OCI-LY3 (cell line): Measurements from ENCODE around the gene KDM2A.

ENCODE experiments used
- EZH2phosphoT487 ChIP-seq: fragments of 200-600 bp; shearing (Covaris generic); IDR thresholded peaks from 2 replicates; pipeline ENCODE4 v1.6.1; 2018; ENCODE audit warnings: antibody characterized with exemption, mixed run types, low read depth
- TF ChIP-seq, protein P1 (sequence below): fragments of 200-600, 300-600 bp; sonication (generic); IDR thresholded peaks from 2 replicates; pipeline ENCODE4 v1.5.1; 2014; ENCODE audit warnings: antibody characterized with exemption, low read length, low read depth

DNA sequence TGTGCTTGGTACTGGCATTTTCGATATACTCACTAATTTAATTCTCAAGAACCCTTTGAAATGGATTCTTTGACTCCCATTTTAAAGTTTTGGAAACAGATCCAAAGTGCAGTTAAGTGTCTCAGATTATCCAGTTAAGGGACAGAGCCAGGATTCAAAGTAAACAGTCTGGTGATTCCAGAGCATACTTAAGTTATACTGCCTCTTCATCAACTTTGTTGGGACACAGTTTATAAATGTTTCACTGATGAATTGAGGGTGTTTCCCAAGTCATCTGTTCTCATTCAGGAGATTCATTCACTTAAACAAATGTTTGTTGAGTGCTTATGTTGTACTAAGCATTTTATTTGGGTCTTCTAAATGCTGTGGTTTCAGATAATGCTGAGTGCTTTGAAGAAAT, 17.1 kb downstream of the KDM2A start:
- TF ChIP-seq, protein P1, sequence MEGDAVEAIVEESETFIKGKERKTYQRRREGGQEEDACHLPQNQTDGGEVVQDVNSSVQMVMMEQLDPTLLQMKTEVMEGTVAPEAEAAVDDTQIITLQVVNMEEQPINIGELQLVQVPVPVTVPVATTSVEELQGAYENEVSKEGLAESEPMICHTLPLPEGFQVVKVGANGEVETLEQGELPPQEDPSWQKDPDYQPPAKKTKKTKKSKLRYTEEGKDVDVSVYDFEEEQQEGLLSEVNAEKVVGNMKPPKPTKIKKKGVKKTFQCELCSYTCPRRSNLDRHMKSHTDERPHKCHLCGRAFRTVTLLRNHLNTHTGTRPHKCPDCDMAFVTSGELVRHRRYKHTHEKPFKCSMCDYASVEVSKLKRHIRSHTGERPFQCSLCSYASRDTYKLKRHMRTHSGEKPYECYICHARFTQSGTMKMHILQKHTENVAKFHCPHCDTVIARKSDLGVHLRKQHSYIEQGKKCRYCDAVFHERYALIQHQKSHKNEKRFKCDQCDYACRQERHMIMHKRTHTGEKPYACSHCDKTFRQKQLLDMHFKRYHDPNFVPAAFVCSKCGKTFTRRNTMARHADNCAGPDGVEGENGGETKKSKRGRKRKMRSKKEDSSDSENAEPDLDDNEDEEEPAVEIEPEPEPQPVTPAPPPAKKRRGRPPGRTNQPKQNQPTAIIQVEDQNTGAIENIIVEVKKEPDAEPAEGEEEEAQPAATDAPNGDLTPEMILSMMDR = no peak
- TF ChIP-seq EZH2phosphoT487 = no peak
